Measurements from ENCODE around the gene RBM4B. TPM values are rescaled to one million over a fixed set of nuclear protein-coding genes. Genes with fewer than 3 reads are reported as not detected.

RBM4B gene
- total RNA-seq, 1 donor from 2014 or later: 30.2 TPM

DNA sequence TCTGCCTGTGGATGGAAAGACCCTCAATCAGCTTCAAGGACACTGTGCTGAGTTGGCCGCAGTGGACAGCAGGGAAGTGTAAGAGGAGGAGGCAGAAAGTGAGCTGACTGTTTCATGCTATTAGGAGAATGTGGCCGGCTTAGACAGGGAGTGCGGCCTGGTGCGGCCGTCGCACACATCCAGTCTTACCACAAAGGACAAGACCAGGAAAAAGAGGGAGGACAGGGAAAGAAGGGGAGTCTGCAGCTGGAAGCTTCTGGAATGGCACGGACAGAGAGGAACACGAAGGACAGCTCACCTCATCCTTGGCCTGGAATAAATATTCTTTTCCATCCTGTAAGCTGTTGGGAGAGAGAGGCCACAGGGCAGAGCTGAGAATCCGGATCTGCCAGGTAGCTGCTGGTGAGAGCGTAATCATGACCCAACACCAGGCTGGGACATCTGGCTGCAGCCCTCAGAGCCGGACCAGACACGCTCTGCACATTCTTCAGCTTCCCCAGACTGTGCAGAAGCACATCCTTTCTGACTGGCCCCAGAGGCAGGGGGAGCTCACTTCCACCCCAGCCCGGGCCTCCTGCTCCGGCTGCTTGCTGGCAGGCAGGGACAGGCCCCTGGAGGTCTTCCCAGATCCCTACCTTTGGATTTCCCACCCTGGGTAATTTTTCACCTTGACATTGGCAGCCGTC lies 8.6 kb upstream of the RBM4B start:
- Histone ChIP-seq H3K79me2 (ENCODE audit: low read depth) (no peaks in the 10 kb centered on the region), H3K9ac (no peak overlapping the region), H3K27me3 (no peaks in the 10 kb centered on the region), H3K4me1 (no peaks in the 10 kb centered on the region), H3K9me3 (ENCODE audit: low read depth) (no peaks in the 10 kb centered on the region), H3F3A (ENCODE audit: low read depth) (peaks cover 8% of the 10 kb centered on the region), H3K36me3 (no peaks in the 10 kb centered on the region), H3K4me2 (no peak overlapping the region), H4K20me1 (ENCODE audit: low read depth) (no peaks in the 10 kb centered on the region), H2AFZ (replicated peaks) (no peak overlapping the region), H3K4me3 (no peak overlapping the region), H3K27ac (no peak overlapping the region)
- no peaks in the 10 kb centered on the region for H3K9me3 Mint-ChIP-seq
- peaks cover 10% of the 10 kb centered on the region for H3K36me3 Mint-ChIP-seq
- no peaks in the 10 kb centered on the region for H3K4me1 Mint-ChIP-seq
- H3K27ac Mint-ChIP-seq: peak overlapping the region; percentile 82
- H3K4me3 Mint-ChIP-seq: no peak overlapping the region
- peaks cover 12% of the 10 kb centered on the region for H3K27me3 Mint-ChIP-seq (ENCODE audit: insufficient read depth, low read depth)
- TF ChIP-seq EZH2phosphoT487 (IDR thresholded peaks at IDR 0.05) (no peak), EZH2 (IDR thresholded peaks at IDR 0.05) (no peak)
- TF ChIP-seq, protein P1, sequence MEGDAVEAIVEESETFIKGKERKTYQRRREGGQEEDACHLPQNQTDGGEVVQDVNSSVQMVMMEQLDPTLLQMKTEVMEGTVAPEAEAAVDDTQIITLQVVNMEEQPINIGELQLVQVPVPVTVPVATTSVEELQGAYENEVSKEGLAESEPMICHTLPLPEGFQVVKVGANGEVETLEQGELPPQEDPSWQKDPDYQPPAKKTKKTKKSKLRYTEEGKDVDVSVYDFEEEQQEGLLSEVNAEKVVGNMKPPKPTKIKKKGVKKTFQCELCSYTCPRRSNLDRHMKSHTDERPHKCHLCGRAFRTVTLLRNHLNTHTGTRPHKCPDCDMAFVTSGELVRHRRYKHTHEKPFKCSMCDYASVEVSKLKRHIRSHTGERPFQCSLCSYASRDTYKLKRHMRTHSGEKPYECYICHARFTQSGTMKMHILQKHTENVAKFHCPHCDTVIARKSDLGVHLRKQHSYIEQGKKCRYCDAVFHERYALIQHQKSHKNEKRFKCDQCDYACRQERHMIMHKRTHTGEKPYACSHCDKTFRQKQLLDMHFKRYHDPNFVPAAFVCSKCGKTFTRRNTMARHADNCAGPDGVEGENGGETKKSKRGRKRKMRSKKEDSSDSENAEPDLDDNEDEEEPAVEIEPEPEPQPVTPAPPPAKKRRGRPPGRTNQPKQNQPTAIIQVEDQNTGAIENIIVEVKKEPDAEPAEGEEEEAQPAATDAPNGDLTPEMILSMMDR (IDR thresholded peaks at IDR 0.05): no peak
- DNase-seq (ENCODE audit: low spot score): no peak

DNA sequence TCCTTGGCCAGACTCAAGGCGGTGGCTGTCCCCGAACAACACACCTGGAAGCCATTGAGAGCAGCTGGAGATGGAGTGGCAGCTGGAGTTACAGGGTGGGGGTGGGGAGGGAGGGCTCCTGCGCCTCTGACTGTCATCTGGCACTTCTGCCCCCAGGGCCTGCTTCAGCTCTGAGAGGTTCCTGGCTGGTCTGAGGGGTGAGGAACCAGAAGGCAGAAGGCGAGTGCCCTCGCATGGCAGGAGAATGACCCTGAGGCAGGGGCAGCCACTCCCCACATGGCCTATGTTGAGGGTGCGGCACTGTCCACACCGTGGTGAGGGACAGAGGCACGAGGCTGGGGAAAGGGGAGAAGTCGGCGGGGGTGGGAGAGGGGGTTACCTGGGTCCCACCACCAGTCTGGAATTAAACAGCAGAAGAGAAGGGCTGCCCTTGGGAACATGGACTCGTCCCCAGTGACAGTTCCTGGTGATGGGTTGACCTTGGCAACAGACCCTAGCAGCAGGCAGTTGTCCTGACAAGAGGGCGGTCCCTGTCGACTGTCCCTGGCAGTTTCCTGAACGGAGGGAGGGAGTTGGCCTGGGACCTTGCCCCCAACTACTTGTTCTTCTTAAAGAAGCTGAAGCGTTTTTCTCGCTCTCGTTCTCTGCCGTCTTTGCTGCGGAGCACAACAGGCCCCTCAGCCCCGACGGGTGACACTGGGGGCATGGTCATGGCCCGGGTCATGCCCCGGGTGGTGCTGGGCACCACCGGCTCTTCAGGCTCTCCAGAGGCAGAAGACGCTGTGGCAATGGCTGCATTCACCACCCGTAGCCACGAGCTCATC lies 7.8 kb upstream of the RBM4B start:
- TF ChIP-seq EZH2 (IDR thresholded peaks at IDR 0.05): no peak
- TF ChIP-seq, protein P1 (IDR thresholded peaks at IDR 0.05): no peak
- TF ChIP-seq EZH2phosphoT487 (IDR thresholded peaks at IDR 0.05): no peak
- Mint-ChIP-seq H3K4me1 (no peaks in the 10 kb centered on the region), H3K4me3 (no peak overlapping the region), H3K9me3 (no peaks in the 10 kb centered on the region), H3K27ac (no peak overlapping the region), H3K36me3 (peaks cover 10% of the 10 kb centered on the region), H3K27me3 (ENCODE audit: insufficient read depth, low read depth) (peaks cover 12% of the 10 kb centered on the region)
- H3K27me3 ChIP-seq: no peaks in the 10 kb centered on the region
- H4K20me1 ChIP-seq (ENCODE audit: low read depth): no peaks in the 10 kb centered on the region
- peaks cover 8% of the 10 kb centered on the region for H3F3A ChIP-seq (ENCODE audit: low read depth)
- DNase-seq (ENCODE audit: low spot score): no peak
- no peak overlapping the region for H3K4me2 ChIP-seq
- no peaks in the 10 kb centered on the region for H3K36me3 ChIP-seq
- H3K4me1 ChIP-seq: no peaks in the 10 kb centered on the region
- no peak overlapping the region for H3K27ac ChIP-seq
- H3K9ac ChIP-seq: no peak overlapping the region
- H2AFZ ChIP-seq (replicated peaks): no peak overlapping the region
- no peaks in the 10 kb centered on the region for H3K79me2 ChIP-seq (ENCODE audit: low read depth)
- H3K9me3 ChIP-seq (ENCODE audit: low read depth): no peaks in the 10 kb centered on the region
- H3K4me3 ChIP-seq: no peak overlapping the region

GRCh38 chr11:66684635-66685034 lies 6.9 kb upstream of the RBM4B start:
- H3F3A ChIP-seq (ENCODE audit: low read depth): peaks cover 13% of the 10 kb centered on the region
- no peaks in the 10 kb centered on the region for H3K4me1 ChIP-seq
- H3K27me3 ChIP-seq: no peaks in the 10 kb centered on the region
- no peaks in the 10 kb centered on the region for H3K9me3 ChIP-seq (ENCODE audit: low read depth)
- no peak overlapping the region for H3K9ac ChIP-seq
- no peak overlapping the region for H3K27ac ChIP-seq
- H3K27ac Mint-ChIP-seq: no peak overlapping the region
- no peaks in the 10 kb centered on the region for H3K79me2 ChIP-seq (ENCODE audit: low read depth)
- no peak for DNase-seq (ENCODE audit: low spot score)
- H3K4me1 Mint-ChIP-seq: no peaks in the 10 kb centered on the region
- TF ChIP-seq EZH2phosphoT487 (IDR thresholded peaks at IDR 0.05) (no peak), EZH2 (IDR thresholded peaks at IDR 0.05) (no peak)
- TF ChIP-seq, protein P1 (IDR thresholded peaks at IDR 0.05): no peak
- no peak overlapping the region for H3K4me3 ChIP-seq
- H3K36me3 Mint-ChIP-seq: peaks cover 10% of the 10 kb centered on the region
- peaks cover 12% of the 10 kb centered on the region for H3K27me3 Mint-ChIP-seq (ENCODE audit: insufficient read depth, low read depth)
- no peak overlapping the region for H3K4me2 ChIP-seq
- no peaks in the 10 kb centered on the region for H3K36me3 ChIP-seq
- H3K9me3 Mint-ChIP-seq: no peaks in the 10 kb centered on the region
- no peak overlapping the region for H2AFZ ChIP-seq (replicated peaks)
- H4K20me1 ChIP-seq (ENCODE audit: low read depth): no peaks in the 10 kb centered on the region
- H3K4me3 Mint-ChIP-seq: no peak overlapping the region

Measured in neural progenitor cell (in vitro differentiated cells).